ENCODE measurements around the gene RBM20. TPM values are rescaled to one million over a fixed set of nuclear protein-coding genes. Genes with fewer than 3 reads are reported as not detected.
"Not testable (repeated sequence)": the region's sequence is repeated elsewhere in the genome, so short reads cannot be mapped to it uniquely, and the experiment has no call there.

Gene RBM20
- polyA plus RNA-seq, 3 donors: 2.6 to 5.1 (median 4.7) TPM

DNA sequence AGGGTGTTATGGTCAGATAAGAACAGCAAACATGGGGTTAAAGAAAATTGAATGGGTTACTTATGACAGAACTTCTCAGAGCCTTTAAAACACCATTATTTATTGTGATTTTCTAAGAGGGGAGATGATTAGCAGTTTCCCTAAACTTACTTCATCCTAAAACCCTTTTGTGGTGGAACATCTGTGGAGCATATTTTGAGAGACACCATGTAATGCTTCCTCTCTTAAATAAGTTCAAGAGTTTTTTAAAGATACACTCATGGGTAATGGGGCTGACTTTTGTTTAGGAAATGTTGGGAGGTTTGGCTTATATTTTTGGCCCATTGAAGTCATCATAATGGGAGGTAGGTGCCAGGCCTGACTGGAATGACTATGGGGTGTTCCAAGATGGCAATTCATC, 219.2 kb downstream of the RBM20 start:
- no peak for DNase-seq (ENCODE audit: low read depth in 3 of 3, low spot score in 2 of 3)

GRCh38 chr10:110863956-110864355, 219.8 kb downstream of the RBM20 start:
- no peak for DNase-seq (ENCODE audit: low read depth in 3 of 3, low spot score in 2 of 3)

DNA sequence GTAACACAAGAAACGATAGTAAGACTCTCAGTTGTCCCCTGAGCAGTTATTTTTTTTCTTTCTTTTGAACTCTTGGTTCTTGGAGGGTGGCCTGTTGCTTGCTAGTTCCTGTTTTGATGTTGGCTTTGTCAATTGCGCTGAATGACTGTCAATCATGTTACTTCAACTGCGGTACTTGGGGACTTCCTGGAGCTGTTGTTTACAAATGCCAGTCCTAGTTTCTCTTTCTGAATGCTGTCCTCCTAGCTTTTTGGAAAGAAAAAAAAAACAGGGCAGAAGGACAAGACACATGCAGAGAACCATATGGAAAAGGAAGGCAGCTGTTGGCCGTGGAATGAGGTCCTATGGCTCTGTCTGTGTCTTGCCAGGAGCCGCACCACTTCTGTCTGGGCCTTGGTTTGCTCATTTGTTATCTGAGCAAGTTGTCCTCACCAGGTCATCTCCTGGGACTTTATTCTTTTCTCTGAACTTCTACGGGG, 220.6 kb downstream of the RBM20 start:
- no peak for DNase-seq (ENCODE audit: low read depth in 3 of 3, low spot score in 2 of 3)

DNA sequence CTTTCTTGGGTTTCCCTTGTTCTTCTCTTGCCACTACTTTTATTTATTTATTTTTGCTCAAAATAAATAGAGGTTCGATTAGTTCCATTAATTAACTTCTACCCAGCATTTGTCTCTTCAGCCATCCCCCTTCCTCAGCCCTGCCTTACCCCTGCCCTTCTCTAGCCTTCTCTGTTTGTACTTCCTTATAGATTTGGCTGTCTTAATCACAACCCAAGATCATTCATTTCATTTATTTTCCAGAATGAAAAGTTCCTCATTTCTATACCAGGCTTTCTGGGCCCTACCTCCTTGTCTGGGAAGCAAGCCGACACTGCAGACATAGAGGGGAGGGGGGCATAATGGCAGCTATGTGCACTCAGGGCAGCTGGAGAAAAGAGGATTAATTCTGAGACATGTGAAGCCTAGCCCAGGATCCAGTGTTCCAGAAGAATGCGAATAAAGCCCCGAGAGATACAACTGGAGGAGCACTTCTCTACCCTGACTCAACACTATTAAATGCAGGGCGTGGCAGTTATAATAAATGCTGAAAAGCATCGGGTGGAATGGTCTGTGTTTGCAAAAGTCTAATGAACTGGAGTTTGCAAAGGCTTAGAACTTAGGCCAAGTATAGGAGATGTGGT, 221.2 kb downstream of the RBM20 start:
- no peak for DNase-seq (ENCODE audit: low read depth in 3 of 3, low spot score in 2 of 3)

DNA sequence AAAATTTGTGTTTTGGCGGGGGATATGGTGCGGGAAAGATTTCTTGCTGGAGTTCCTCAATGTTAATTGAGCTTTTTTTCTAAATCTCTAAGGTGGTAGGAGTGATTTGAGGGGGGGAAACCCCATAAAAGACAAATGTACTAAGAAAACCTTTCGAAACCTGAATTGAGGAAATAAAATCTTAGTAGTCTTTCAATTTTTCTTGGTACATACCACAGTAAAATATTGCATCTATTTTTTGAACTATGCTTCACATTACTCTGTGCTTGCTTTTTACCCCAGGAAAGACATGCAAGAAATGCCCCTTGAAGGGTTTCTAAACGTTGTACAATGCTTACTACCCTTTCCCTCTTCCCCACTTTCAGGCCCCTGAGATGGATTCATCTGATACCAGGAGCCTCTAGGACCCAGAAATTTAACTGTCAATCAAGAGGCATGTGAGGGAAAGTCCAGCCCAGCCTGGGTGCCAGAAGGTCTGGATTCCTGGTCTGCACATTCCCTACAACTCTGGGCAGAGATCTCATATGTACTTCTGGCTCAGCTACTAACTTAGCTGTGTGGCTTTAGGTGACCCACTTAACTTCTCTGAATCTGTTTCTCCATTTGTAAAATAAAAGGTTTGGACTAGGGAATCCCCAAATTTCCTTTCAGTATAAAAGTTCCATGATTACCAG, 221.8 kb downstream of the RBM20 start:
- DNase-seq (ENCODE audit: low read depth in 3 of 3, low spot score in 2 of 3): no peak

DNA sequence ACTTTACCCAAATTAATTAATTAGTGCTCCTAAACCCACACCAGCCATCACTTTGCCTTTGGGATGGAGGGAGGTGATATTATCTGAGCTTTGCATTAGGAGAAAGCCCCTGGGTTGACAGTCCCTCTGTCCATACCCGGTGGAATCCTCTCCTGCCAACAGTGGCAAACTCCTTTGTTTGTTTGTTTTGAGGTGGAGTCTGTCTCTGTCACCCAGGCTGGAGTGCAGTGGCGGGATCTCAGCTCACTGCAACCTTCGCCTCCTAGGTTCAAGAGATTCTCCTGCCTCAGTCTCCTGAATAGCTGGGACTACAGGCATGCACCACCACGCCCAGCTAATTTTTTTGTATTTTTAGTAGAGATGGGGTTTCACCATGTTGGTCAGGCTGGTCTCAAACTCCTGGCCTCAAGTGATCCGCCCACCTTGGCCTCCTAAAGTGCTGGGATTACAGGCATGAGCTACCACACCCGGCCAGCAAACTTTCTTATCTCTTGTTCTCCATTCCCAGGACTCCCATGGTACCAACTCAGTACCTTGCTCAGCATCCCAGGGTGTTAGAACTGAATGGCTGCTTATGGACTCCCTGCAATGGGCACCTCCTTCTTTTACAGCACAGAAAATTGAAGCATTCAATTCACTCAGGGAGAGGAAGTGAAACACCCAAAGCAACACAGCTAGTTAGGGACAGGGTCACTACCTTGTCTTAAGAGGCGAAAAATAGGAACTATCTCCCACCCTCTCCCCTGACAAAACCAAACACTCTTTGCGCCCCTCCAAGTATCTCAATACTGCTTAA, 223.1 kb downstream of the RBM20 start:
- not testable (repeated sequence) for DNase-seq (ENCODE audit: low read depth in 3 of 3, low spot score in 2 of 3)

- DNase-seq (ENCODE audit: low read depth in 3 of 3, low spot score in 2 of 3): no peak
Measured at GRCh38 chr10:110867807-110868465, 223.8 kb downstream of the RBM20 start.

DNA sequence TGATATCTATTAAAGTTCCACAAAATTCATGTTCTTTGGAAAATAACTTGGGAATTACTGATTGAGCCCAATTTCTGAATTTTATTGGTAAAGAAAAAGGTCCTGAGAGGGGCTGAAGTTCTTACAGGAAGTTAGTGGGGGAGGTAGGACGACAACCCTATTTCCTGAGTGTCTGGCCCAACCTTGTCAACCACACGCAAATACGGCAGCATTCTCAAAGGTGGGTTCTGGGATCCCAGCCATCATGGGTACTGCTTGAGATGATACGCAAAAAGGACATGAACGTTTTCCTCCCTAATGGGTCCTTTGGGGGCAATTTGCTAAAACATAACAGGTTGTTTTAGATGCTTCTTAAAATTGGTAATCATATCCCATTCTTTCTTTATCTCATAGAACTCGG, 224.8 kb downstream of the RBM20 start:
- no peak for DNase-seq (ENCODE audit: low read depth in 3 of 3, low spot score in 2 of 3)

GRCh38 chr10:110870823-110871297, 226.7 kb downstream of the RBM20 start:
- no peak for DNase-seq (ENCODE audit: low read depth in 3 of 3, low spot score in 2 of 3)

DNA sequence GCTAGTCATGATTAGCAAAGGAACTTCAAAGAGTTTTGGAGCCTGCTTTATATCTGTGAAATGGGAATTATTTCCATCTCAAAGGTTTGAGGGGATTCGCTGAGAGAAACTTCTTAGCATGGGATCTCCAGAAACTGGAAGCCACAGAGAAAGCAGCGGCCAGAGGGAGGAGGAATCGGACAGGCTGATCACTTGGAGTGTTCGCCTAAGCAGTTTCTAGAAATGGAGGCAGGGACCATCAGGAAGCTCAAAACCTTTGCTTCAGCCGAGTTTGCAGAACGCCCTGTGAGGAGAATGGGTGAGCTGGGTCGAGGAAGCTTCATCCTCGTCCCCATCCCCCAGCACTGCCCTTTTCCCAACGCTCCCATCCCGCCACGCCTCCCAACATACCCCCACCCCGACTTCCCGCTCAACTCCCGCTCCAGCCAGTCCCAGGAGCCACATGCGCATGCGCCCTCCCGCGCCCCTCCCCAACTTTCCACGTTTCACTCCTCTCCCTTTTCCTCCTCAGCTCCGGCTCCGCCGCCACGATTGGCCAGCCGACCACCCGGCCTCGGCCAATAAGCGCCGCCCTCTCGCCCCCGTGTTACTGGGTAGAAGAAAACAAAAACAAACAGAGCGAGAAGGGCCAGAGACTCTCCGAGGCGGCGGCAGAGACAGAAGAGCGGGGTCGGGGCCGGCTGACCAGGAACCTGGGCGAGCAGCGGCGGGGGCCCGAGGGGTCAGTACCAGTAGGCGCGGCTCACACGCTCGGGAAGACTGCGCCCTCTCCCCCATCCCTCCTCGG, 227.4 kb downstream of the RBM20 start, which contains the start of gene PDCD4:
Gene PDCD4 (plus strand): TSS at position 631 of the 787 bp plus-strand sequence. CDS start 4,100 bp downstream, outside the sequence.
- DNase-seq (ENCODE audit: low read depth in 3 of 3, low spot score in 2 of 3): peak; percentile 98 to 99 (median 98)

DNA sequence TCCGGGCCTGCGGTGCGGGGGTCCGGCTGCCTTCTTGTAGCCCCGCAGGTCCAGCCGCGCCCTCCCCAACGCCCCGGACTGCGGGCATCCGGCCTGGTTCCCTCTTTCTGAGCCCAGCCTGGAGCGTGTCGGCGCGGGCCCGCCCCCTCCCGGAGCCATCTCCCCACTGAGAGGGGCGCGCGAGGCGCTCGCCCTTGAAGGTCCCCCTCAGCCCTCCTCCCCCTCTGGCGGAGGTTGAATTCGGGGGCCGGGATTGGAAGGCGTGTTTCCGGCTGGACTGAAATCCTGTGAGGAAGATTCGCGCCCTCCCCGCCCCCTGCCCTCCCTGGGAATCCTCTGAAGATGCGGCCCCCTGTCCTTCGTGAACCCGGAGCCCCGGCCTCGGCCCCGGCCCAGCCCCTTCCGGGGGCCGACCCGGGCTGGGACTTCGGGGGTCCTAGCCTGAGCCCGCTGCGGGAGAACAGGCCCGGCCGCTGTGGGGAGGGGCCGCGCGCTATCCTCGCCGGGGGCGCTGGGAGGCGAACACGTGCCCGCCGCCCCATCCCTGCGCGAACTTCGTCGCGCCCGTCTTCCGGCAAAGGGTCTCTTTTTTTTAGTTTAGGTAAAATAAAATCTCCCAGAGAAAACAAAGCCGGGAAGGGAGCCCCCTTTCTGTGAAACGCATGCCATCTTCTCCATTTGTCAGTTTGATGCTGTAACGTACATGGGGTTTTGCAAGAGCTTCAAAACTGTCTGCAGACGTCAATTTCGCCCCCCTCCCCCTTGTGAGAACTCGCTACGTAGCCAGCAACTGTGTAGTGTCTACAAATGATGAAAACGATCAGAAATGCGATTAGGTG, 228.2 kb downstream of the RBM20 start:
- peak in 2 of 3 donors; percentile 72 to 75 for DNase-seq (ENCODE audit: low read depth in 3 of 3, low spot score in 2 of 3)

GRCh38 chr10:110872984-110873923, 229.1 kb downstream of the RBM20 start:
- DNase-seq (ENCODE audit: low read depth in 3 of 3, low spot score in 2 of 3): no peak

GRCh38 chr10:110873951-110874350, 229.8 kb downstream of the RBM20 start:
- DNase-seq (ENCODE audit: low read depth in 3 of 3, low spot score in 2 of 3): no peak

GRCh38 chr10:110876000-110876399, 231.9 kb downstream of the RBM20 start:
- DNase-seq (ENCODE audit: low read depth in 3 of 3, low spot score in 2 of 3): no peak

DNA sequence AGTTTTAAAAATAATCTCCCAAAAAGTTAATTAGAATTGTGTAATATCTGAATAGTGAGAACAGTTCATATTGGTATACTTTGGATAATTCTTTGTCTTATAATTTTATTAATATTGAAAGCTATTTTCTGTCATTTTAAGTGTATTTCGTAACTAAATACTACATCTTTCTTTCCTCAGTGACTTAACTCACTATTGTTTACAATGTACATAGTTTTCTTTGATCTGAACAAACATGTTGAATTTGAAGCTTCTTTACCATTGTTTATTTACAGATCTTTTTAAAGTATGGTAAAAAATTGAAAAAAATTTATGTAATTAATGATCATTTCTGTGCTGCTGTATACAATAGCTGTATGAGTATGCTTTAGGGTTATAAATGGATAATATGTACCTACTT, 232.7 kb downstream of the RBM20 start:
- DNase-seq (ENCODE audit: low read depth in 3 of 3, low spot score in 2 of 3): no peak

DNA sequence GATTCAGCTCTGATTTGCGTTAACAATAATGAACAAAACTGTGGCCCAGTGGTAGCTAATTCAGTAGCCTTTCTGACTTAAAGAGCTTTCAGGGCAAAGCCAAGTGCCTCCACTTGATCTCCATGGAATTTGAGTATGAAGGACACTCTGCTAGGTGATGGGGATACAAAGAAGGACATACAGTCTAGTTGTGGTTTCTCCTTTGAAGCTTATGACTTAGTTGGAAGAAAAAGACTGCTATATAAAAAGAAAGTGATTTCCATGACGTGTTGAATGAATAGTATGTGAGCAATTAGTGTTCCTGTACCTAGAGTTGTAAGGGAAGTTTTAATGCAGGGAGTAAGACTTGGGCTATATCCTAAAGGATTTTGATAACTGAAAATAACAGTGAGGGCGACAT, 235.9 kb downstream of the RBM20 start:
- DNase-seq (ENCODE audit: low read depth in 3 of 3, low spot score in 2 of 3): no peak

DNA sequence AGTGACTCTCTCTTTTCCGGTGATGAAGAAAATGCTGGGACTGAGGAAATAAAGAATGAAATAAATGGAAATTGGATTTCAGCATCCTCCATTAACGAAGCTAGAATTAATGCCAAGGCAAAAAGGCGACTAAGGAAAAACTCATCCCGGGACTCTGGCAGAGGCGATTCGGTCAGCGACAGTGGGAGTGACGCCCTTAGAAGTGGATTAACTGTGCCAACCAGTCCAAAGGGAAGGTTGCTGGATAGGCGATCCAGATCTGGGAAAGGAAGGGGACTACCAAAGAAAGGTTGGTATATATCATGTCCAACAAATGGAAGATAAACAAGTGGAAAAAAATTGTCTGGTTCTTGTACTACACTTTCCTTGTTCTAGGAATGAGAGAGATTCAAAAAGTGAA, 237.1 kb downstream of the RBM20 start:
- DNase-seq (ENCODE audit: low read depth in 3 of 3, low spot score in 2 of 3): no peak

- no peak for DNase-seq (ENCODE audit: low read depth in 3 of 3, low spot score in 2 of 3)
Measured at GRCh38 chr10:110881905-110882304, 237.8 kb downstream of the RBM20 start.
